K562 (cell line): ENCODE results near the gene SIRPA.

Source experiments
- CHD1 ChIP-seq: fragments of 200-600 bp; sonication (generic); IDR thresholded peaks from one replicate; pipeline ENCODE4 v1.6.1; 2012; ENCODE audit warnings: mild to moderate bottlenecking, moderate library complexity, low read length, inconsistent platforms
- TF ChIP-seq, protein P1 (sequence below): sonication (generic); formaldehyde crosslinking; IDR thresholded peaks from 2 replicates; pipeline ENCODE4 v1.8.0; 2023; ENCODE audit warnings: mild to moderate bottlenecking, missing genetic modification reagents

- TF ChIP-seq, protein P1, sequence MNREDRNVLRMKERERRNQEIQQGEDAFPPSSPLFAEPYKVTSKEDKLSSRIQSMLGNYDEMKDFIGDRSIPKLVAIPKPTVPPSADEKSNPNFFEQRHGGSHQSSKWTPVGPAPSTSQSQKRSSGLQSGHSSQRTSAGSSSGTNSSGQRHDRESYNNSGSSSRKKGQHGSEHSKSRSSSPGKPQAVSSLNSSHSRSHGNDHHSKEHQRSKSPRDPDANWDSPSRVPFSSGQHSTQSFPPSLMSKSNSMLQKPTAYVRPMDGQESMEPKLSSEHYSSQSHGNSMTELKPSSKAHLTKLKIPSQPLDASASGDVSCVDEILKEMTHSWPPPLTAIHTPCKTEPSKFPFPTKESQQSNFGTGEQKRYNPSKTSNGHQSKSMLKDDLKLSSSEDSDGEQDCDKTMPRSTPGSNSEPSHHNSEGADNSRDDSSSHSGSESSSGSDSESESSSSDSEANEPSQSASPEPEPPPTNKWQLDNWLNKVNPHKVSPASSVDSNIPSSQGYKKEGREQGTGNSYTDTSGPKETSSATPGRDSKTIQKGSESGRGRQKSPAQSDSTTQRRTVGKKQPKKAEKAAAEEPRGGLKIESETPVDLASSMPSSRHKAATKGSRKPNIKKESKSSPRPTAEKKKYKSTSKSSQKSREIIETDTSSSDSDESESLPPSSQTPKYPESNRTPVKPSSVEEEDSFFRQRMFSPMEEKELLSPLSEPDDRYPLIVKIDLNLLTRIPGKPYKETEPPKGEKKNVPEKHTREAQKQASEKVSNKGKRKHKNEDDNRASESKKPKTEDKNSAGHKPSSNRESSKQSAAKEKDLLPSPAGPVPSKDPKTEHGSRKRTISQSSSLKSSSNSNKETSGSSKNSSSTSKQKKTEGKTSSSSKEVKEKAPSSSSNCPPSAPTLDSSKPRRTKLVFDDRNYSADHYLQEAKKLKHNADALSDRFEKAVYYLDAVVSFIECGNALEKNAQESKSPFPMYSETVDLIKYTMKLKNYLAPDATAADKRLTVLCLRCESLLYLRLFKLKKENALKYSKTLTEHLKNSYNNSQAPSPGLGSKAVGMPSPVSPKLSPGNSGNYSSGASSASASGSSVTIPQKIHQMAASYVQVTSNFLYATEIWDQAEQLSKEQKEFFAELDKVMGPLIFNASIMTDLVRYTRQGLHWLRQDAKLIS (CRISPR knock-in tag), result no peak
- no peak for TF ChIP-seq CHD1
Measured at GRCh38 chr20:1887321-1887720, 7.9 kb upstream of the SIRPA start.
